ENCODE measurements around the gene LAMP1. TPM values are rescaled to one million over a fixed set of nuclear protein-coding genes. Genes with fewer than 3 reads are reported as not detected.
"Not testable (repeated sequence)": the region's sequence is repeated elsewhere in the genome, so short reads cannot be mapped to it uniquely, and the experiment has no call there.

The LAMP1 gene
- total RNA-seq, 1 donor from 2014 or later, result 236 TPM

- no peak for DNase-seq (ENCODE audit: low read depth, low spot score)
Measured at GRCh38 chr13:113355621-113356020, 58.6 kb downstream of the LAMP1 start.

- no peak for DNase-seq (ENCODE audit: low read depth, low spot score)
Measured at GRCh38 chr13:113356596-113356995, 59.6 kb downstream of the LAMP1 start.

GRCh38 chr13:113357529-113357928 lies 60.5 kb downstream of the LAMP1 start:
- no peak for DNase-seq (ENCODE audit: low read depth, low spot score)

- no peak for DNase-seq (ENCODE audit: low read depth, low spot score)
Measured at GRCh38 chr13:113358653-113359190, 61.7 kb downstream of the LAMP1 start.

GRCh38 chr13:113359571-113359970 lies 62.5 kb downstream of the LAMP1 start:
- no peak for DNase-seq (ENCODE audit: low read depth, low spot score)

- DNase-seq (ENCODE audit: low read depth, low spot score), result no peak
Measured at GRCh38 chr13:113360446-113360845, 63.4 kb downstream of the LAMP1 start.

- DNase-seq (ENCODE audit: low read depth, low spot score), result no peak
Measured at GRCh38 chr13:113361406-113361805, 64.4 kb downstream of the LAMP1 start.

- DNase-seq (ENCODE audit: low read depth, low spot score), result no peak
Measured at GRCh38 chr13:113364311-113364889, 67.4 kb downstream of the LAMP1 start.

- DNase-seq (ENCODE audit: low read depth, low spot score), result no peak
Measured at GRCh38 chr13:113364901-113365582, 68.0 kb downstream of the LAMP1 start.

GRCh38 chr13:113365583-113365970 lies 68.5 kb downstream of the LAMP1 start:
- DNase-seq (ENCODE audit: low read depth, low spot score), result no peak

- DNase-seq (ENCODE audit: low read depth, low spot score), result no peak
Measured at GRCh38 chr13:113365971-113366588, 69.0 kb downstream of the LAMP1 start.

GRCh38 chr13:113367020-113367560 lies 70.1 kb downstream of the LAMP1 start:
- DNase-seq (ENCODE audit: low read depth, low spot score), result no peak

GRCh38 chr13:113367771-113368170 lies 70.7 kb downstream of the LAMP1 start:
- DNase-seq (ENCODE audit: low read depth, low spot score), result no peak

- DNase-seq (ENCODE audit: low read depth, low spot score), result not testable (repeated sequence)
Measured at GRCh38 chr13:113368353-113368752, 71.3 kb downstream of the LAMP1 start.

GRCh38 chr13:113369189-113369588 lies 72.2 kb downstream of the LAMP1 start:
- DNase-seq (ENCODE audit: low read depth, low spot score), result no peak

- no peak for DNase-seq (ENCODE audit: low read depth, low spot score)
Measured at GRCh38 chr13:113369881-113370280, 72.8 kb downstream of the LAMP1 start.

GRCh38 chr13:113371061-113371460 lies 74.0 kb downstream of the LAMP1 start:
- DNase-seq (ENCODE audit: low read depth, low spot score), result no peak

GRCh38 chr13:113371701-113372100 lies 74.7 kb downstream of the LAMP1 start:
- not testable (repeated sequence) for DNase-seq (ENCODE audit: low read depth, low spot score)
